ENCODE results near the gene PRPF6. TPM values are rescaled to one million over a fixed set of nuclear protein-coding genes. Genes with fewer than 3 reads are reported as not detected.

The PRPF6 gene
- total and polyA plus RNA-seq, 8 donors, result 27.2 to 49.2 (median 35.7) TPM

- H3K4me1 ChIP-seq, result peaks cover 5 to 15% (median 6%) of the 10 kb centered on the region in 3 donors
- intact Hi-C loops (cut with DNase I), result no loop called here
- FAIRE-seq (no peak), ATAC-seq (no peak), DNase-seq (no peak)
- H3K36me3 ChIP-seq, result no peaks in the 10 kb centered on the region
- no peak overlapping the region for H3K4me3 ChIP-seq
- H3K27ac ChIP-seq, result no peak overlapping the region
- no peaks in the 10 kb centered on the region for H3K27me3 ChIP-seq
- H3K9me3 ChIP-seq, result no peaks in the 10 kb centered on the region
- TF ChIP-seq CTCF (IDR thresholded peaks at IDR 0.05), result no peak
- WGBS, 2 donors, result 84 to 88% methylated on average over 6 of the region's 6 CpGs
Measured at GRCh38 chr20:64081624-64081964, 100.7 kb downstream of the PRPF6 start.

- DNase-seq (no peak), ATAC-seq (no peak), FAIRE-seq (no peak)
- TF ChIP-seq CTCF (IDR thresholded peaks at IDR 0.05), result no peak
- H3K4me3 ChIP-seq, result no peak overlapping the region
- no peak overlapping the region for H3K27ac ChIP-seq
- H3K9me3 ChIP-seq, result no peaks in the 10 kb centered on the region
- intact Hi-C loops (cut with DNase I), result no loop called here
- no peaks in the 10 kb centered on the region for H3K36me3 ChIP-seq
- WGBS, 2 donors, result 37 to 55% methylated on average over 13 of the region's 13 CpGs
- H3K27me3 ChIP-seq, result no peaks in the 10 kb centered on the region
- H3K4me1 ChIP-seq, result peaks cover 5 to 15% (median 6%) of the 10 kb centered on the region in 3 donors
Measured at GRCh38 chr20:64082126-64082731, 101.3 kb downstream of the PRPF6 start.

Small RNA genes within 50 kb of the gene (microRNA-seq; reads per million reads assigned to microRNA genes)
- gene MIR1914 (0 reads per million in 2 donors), gene MIR647 (0 reads per million in 2 donors), gene MIR6813 (0.29 to 0.39 reads per million in 2 donors)

Other genes starting within 250 kb of the PRPF6 start
- gene LIME1, start 244.5 kb upstream of the PRPF6 start, total RNA-seq, result 1 to 10 TPM; 2.6 to 6.0 (median 3.1) TPM
- gene LIME1, start 244.5 kb upstream of the PRPF6 start, polyA plus RNA-seq, result 10 to 100 TPM; 44.6 to 46.6 TPM
- gene SLC2A4RG, start 241.4 kb upstream of the PRPF6 start, total RNA-seq, result 10 to 100 TPM; 25.8 to 44.2 (median 30.6) TPM
- 10 to 100 TPM; 63.2 to 67.1 TPM for gene SLC2A4RG, start 241.4 kb upstream of the PRPF6 start, polyA plus RNA-seq
- 1 to 10 TPM; 2.2 to 7.4 (median 3.0) TPM for gene ZBTB46, start 149.9 kb upstream of the PRPF6 start, total RNA-seq
- gene ZBTB46, start 149.9 kb upstream of the PRPF6 start, polyA plus RNA-seq, result 1 to 10 TPM; 2.8 to 3.6 TPM
- not detected for gene ABHD16B, start 119.6 kb upstream of the PRPF6 start, total RNA-seq
- under 1 TPM; 0.12 to 0.53 TPM for gene ABHD16B, start 119.6 kb upstream of the PRPF6 start, polyA plus RNA-seq
- 10 to 100 TPM; 16.3 to 35.0 (median 22.3) TPM for gene TPD52L2, start 115.9 kb upstream of the PRPF6 start, total RNA-seq
- gene TPD52L2, start 115.9 kb upstream of the PRPF6 start, polyA plus RNA-seq, result 10 to 100 TPM; 33.8 to 47.3 TPM
- gene DNAJC5, start 86.0 kb upstream of the PRPF6 start, total RNA-seq, result 10 to 100 TPM; 25.0 to 31.5 (median 29.2) TPM
- gene DNAJC5, start 86.0 kb upstream of the PRPF6 start, polyA plus RNA-seq, result 10 to 100 TPM; 20.1 to 23.3 TPM
- gene UCKL1, start 24.7 kb upstream of the PRPF6 start, total RNA-seq, result 10 to 100 TPM; 13.9 to 23.1 (median 17.2) TPM
- 10 to 100 TPM; 67.8 to 84.7 TPM for gene UCKL1, start 24.7 kb upstream of the PRPF6 start, polyA plus RNA-seq
- gene ZNF512B, start 11.2 kb upstream of the PRPF6 start, total RNA-seq, result 10 to 100 TPM in 3 of 6 donors, 1 to 10 TPM in 3; 8.5 to 12.8 (median 9.8) TPM
- gene ZNF512B, start 11.2 kb upstream of the PRPF6 start, polyA plus RNA-seq, result 10 to 100 TPM; 12.8 to 22.0 TPM
- gene SAMD10, start 1.5 kb upstream of the PRPF6 start, total RNA-seq, result 1 to 10 TPM; 1.3 to 5.2 (median 3.1) TPM
- gene SAMD10, start 1.5 kb upstream of the PRPF6 start, polyA plus RNA-seq, result 1 to 10 TPM; 5.6 to 7.3 TPM
- 1 to 10 TPM in 1 of 6 donors, under 1 TPM in 5; 0.31 to 1.0 (median 0.70) TPM for gene C20orf204, start 55.0 kb downstream of the PRPF6 start, total RNA-seq
- gene C20orf204, start 55.0 kb downstream of the PRPF6 start, polyA plus RNA-seq, result 1 to 10 TPM; 2.4 to 3.7 TPM
- gene SOX18, start 68.5 kb downstream of the PRPF6 start, total RNA-seq, result 1 to 10 TPM; 3.7 to 9.1 (median 5.2) TPM
- gene SOX18, start 68.5 kb downstream of the PRPF6 start, polyA plus RNA-seq, result 1 to 10 TPM; 6.1 to 6.4 TPM
- 10 to 100 TPM; 11.6 to 24.5 (median 13.9) TPM for gene TCEA2, start 82.1 kb downstream of the PRPF6 start, total RNA-seq
- 10 to 100 TPM; 35.7 to 52.9 TPM for gene TCEA2, start 82.1 kb downstream of the PRPF6 start, polyA plus RNA-seq
- gene RGS19, start 98.4 kb downstream of the PRPF6 start, total RNA-seq, result 10 to 100 TPM in 1 of 6 donors, 1 to 10 TPM in 5; 3.2 to 11.9 (median 4.1) TPM
- gene RGS19, start 98.4 kb downstream of the PRPF6 start, polyA plus RNA-seq, result 1 to 10 TPM; 7.5 to 8.9 TPM
- 1 to 10 TPM in 3 of 6 donors, under 1 TPM in 3; 0.25 to 2.2 (median 1.1) TPM for gene OPRL1, start 99.0 kb downstream of the PRPF6 start, total RNA-seq
- gene OPRL1, start 99.0 kb downstream of the PRPF6 start, polyA plus RNA-seq, result under 1 TPM; 0.49 to 0.94 TPM
- under 1 TPM in 2 of 6 donors, not detected in 4; 0.22 to 0.24 TPM for gene LKAAEAR1, start 103.3 kb downstream of the PRPF6 start, total RNA-seq
- gene LKAAEAR1, start 103.3 kb downstream of the PRPF6 start, polyA plus RNA-seq, result not detected
- not detected for gene NPBWR2, start 126.4 kb downstream of the PRPF6 start, total RNA-seq
- not detected for gene NPBWR2, start 126.4 kb downstream of the PRPF6 start, polyA plus RNA-seq
- gene MYT1, start 183.3 kb downstream of the PRPF6 start, total RNA-seq, result under 1 TPM; 0.13 to 0.67 (median 0.37) TPM
- 1 to 10 TPM in 1 of 2 donors, under 1 TPM in 1; 0.76 to 5.1 TPM for gene MYT1, start 183.3 kb downstream of the PRPF6 start, polyA plus RNA-seq